AG09309 (cell line): Measurements from ENCODE around the gene GK.
"Not testable (repeated sequence)": the region's sequence is repeated elsewhere in the genome, so short reads cannot be mapped to it uniquely, and the experiment has no call there.

Experiments
- DNase-seq: peaks from one replicate; pipeline ENCODE4 v3.0.0-alpha.2; 2010; ENCODE audit warnings: low read depth
- H3K4me3 ChIP-seq: 2 replicates; pipeline ENCODE4 v1.5.1; 2011; ENCODE audit warnings: mild to moderate bottlenecking, low read depth, low read length, moderate library complexity; ENCODE audit not compliant: control insufficient read depth
- TF ChIP-seq, protein P1 (sequence below): IDR thresholded peaks from 2 replicates; pipeline ENCODE4 v1.5.1; 2011; ENCODE audit warnings: mild to moderate bottlenecking, low read depth, low read length, inconsistent platforms; ENCODE audit not compliant: insufficient read depth, control insufficient read depth; ENCODE audit errors: missing control alignments

Gene GK

DNA sequence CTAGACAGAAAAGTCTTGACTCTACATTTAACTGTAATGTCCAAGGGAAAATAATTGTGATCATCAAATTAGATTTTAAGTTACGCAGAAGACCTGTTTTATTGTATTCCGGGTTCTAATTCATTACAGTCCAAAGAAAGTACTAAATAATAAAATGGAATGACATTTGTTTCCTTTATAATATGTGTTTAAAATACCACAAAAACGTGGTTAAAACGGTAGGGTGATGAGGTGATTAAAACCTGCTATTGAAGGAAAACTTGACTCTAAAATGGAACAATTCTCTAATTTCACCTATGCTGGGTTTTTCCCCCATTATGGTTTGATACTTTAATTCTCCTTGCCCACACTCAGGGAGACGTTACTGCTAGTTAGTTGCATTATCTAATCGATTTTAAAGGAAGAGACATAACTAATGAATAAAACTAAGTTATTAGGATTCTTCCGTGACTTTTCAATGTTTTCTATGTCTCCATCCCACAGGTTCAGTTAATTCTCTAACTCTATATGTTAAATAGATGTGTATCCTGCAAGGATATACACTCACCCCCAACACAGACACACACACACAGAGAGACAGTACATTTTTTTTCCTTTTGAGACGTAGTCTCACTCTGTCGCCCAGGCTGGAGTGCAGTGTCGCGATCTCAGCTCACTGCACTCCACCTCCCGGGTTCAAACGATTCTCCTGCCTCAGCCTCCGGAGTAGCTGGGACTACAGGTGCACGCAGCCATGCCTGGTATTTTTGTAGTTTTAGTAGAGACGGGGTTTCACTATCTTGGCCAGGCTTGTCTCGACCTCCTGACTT, 80.8 kb downstream of the GK start:
- TF ChIP-seq, protein P1, sequence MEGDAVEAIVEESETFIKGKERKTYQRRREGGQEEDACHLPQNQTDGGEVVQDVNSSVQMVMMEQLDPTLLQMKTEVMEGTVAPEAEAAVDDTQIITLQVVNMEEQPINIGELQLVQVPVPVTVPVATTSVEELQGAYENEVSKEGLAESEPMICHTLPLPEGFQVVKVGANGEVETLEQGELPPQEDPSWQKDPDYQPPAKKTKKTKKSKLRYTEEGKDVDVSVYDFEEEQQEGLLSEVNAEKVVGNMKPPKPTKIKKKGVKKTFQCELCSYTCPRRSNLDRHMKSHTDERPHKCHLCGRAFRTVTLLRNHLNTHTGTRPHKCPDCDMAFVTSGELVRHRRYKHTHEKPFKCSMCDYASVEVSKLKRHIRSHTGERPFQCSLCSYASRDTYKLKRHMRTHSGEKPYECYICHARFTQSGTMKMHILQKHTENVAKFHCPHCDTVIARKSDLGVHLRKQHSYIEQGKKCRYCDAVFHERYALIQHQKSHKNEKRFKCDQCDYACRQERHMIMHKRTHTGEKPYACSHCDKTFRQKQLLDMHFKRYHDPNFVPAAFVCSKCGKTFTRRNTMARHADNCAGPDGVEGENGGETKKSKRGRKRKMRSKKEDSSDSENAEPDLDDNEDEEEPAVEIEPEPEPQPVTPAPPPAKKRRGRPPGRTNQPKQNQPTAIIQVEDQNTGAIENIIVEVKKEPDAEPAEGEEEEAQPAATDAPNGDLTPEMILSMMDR = no peak
- DNase-seq = no peak
- no peak overlapping the region for H3K4me3 ChIP-seq

DNA sequence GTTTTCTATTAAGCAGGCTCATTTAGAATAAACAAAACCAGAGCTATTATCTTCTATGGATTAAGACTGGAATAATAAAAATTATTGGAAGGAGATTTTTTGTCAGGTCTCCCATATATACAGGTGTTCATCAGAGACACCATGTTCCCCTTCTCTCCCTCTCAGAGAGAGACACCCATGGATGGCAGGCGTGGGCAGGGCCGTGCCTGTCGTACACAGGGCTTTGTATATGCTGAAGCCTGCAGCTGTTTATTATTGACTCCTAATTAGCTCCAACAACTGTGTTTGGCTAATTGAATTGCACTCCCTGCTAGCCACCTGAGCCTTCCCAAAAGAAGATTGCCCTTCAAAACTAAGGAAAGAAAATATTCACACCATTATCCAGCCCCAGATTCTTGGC, 81.6 kb downstream of the GK start:
- H3K4me3 ChIP-seq = no peak overlapping the region
- TF ChIP-seq, protein P1 = no peak
- no peak for DNase-seq

DNA sequence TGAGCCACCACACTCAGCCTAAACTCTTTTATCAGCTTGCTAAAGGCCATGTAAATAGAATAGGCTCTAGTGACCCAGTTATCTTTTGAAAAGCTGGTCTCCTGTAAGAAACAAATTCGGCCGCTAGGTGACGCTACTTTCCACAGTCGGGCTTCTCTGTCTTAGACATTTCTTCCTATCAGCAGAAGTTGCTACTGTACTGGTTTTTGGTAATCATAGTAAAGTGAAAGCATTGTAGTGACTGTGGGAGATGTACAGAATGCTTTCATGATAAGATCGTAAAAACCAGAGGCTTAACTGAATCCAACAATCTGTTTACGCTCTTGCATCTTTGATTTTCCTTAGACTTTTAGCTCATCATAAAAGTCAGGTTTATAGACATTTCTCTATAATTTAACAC, 82.6 kb downstream of the GK start:
- DNase-seq = peak; percentile 17

DNA sequence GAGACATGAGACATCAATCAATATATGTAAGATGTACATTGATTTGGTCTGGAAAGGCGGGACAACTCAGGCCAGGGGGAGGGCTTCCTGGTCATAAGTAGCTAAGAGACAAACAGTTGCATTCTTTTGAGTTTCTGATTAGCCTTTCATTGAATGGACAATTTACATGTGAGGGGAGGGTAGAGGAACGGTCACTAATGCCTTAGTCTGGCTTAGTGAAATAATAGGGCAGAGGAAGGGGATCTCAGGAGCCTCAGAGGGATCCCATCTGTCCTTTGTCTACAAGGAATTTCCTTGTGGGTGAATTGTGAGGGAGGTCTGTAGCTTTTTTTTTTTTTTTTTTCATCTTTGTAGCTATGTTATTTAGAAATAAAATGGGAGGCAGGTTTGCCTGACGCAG, 88.3 kb downstream of the GK start:
- TF ChIP-seq, protein P1 = no peak
- H3K4me3 ChIP-seq = no peak overlapping the region
- DNase-seq = no peak

More for the DNA sequence above, 82.6 kb downstream of the GK start:
- no peak overlapping the region for H3K4me3 ChIP-seq
- TF ChIP-seq, protein P1 = peak; percentile 70

DNA sequence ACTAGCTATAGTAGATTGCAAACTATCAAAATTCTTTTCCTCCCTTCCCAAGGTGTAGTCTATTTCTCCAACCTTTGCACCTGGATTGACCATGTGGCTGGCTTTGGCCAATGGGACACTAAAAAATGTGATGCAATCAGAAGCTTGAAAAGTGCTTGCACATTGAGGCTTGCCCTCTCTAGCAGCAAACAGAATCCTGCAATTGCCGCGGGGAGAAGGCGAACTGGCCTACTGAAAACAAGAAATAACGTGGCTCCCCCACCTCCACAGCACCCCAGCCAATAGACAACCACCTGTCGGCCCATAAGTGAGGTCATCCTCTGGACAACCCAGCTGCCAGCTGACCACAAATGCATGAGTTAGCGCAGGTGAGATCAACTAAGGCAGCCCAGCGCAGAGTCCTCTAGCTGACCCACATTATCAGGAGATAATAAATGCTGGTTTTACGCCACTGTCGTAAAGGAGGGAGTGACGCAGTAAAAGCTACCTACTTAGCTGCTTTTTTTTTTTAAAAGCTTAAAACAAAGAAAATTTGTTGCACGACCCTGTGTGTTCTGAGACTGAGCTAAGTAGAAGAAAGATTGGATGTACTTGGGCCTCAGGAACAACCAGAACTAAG, 95.2 kb downstream of the GK start:
- TF ChIP-seq, protein P1 = no peak
- H3K4me3 ChIP-seq = no peak overlapping the region
- no peak for DNase-seq

DNA sequence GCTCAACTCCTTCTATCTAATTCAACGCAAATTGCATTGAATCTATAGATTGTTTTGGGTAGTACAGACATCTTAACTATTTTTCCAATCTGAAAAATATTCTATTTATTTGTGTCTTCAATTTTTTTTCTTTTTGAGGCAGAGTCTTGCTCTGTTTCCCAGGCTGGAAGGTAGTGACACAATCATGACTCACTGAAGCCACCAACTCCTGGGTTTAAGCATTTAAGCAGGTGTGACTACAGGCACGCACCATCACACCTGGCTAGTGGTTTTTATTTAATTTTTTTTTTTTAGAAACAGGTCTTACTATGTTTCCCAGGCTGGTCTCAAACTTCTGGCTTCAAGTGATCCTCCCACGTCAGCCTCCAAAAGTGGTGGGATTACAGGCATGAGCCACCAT, 98.3 kb downstream of the GK start:
- TF ChIP-seq, protein P1 = no peak
- DNase-seq = no peak
- no peak overlapping the region for H3K4me3 ChIP-seq

DNA sequence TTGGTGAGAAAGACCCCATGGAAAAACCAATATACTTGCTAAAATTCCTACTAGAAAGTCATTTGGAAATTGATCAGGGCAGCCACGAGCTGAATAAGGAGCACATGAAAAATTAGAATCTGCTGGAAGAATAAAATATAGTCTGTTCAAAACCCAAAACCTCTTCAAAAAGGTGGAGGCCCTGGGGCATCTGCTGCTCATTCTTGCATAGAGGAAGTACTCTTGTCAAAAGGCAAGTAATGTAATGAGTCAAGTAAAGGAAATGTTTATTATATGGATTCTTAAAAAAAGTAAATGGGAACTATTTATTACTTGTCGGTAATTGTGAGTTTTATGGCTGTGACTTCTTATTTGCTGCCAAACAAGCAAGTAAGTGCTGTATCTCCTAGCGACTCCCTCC, 109.5 kb downstream of the GK start:
- TF ChIP-seq, protein P1 = no peak
- no peak overlapping the region for H3K4me3 ChIP-seq
- DNase-seq = no peak

DNA sequence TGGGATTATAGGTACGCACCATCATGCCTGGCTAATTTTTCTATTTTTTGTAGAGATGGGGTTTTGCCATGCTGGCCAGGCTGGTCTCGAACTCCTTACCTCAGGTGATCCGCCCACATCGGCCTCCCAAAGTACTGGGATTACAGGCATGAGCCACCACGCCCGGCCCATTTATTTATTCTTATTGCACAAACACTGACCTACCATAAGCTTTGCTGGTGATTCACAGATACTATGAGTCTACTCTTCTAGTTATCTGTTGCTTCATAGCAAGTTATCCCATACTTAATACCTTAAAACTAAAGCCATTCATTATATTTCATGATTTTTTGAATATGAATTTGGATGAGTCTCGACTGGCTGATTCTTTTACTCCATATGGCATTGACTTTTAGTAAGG, 120.5 kb downstream of the GK start:
- DNase-seq, H3K4me3 ChIP-seq: not testable (repeated sequence)
